ENCODE data around the gene NET1. TPM values are rescaled to one million over a fixed set of nuclear protein-coding genes. Genes with fewer than 3 reads are reported as not detected.

The NET1 gene
- polyA plus RNA-seq, 3 donors from 2014 or later = 1.5 to 2.3 (median 2.3) TPM

DNA sequence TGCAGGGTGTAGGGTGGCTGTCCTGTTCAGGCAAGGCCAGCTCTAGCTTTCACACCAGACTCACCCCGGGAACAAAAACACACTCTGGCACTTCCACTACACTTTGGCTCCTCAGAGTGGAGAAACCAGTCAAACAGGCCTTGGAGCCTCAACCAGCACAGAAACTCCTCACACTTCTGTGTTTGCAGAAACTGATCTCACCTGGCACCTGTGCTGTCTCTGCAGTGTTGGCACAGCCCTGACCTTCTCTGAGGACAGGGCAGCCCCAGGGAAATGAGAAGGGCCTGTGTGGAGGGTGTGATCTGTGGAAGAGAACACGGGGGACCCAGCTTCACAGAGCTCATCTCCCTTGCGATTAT is 91.1 kb downstream of the NET1 start:
- no peak overlapping the region for H3K27ac Mint-ChIP-seq
- no peak for DNase-seq
- no peak overlapping the region for H3K4me3 Mint-ChIP-seq
- no peaks in the 10 kb centered on the region for H3K36me3 Mint-ChIP-seq
- H3K4me1 Mint-ChIP-seq = no peaks in the 10 kb centered on the region
- H3K27me3 Mint-ChIP-seq (ENCODE audit: low read depth in 3 of 3) = peaks cover 2 to 11% (median 5%) of the 10 kb centered on the region in 3 donors
- H3K9me3 Mint-ChIP-seq = no peaks in the 10 kb centered on the region

- Mint-ChIP-seq H3K27me3 (ENCODE audit: low read depth in 3 of 3) (peaks cover 2 to 11% (median 4%) of the 10 kb centered on the region in 3 donors), H3K4me3 (no peak overlapping the region), H3K36me3 (no peaks in the 10 kb centered on the region), H3K4me1 (no peaks in the 10 kb centered on the region), H3K9me3 (no peaks in the 10 kb centered on the region), H3K27ac (no peak overlapping the region)
- DNase-seq = no peak
These were observed 92.1 kb downstream of the NET1 start for GRCh38 chr10:5504146-5505072.

DNA sequence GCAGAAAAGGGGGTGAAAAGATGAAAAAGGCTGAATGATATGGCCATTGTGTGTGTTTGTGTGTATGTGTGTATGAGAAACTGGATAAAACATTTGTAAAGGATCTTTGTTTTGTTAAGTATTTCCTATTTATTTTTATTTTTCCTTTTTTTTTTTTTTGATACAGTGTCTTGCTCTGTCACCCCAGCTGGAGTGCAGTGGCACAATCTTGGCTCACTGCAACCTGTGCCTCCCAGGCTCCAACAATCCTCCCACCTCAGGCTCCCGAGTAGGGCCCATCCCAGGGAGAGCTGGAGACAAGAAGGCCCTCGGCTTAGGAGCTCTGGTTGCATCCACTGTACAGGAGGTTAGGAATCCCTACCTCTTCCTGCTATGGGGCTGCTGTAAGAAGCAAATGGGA is 93.9 kb downstream of the NET1 start:
- DNase-seq = no peak
- Mint-ChIP-seq H3K27me3 (ENCODE audit: low read depth in 3 of 3) (peaks cover 2 to 11% (median 4%) of the 10 kb centered on the region in 3 donors), H3K27ac (no peak overlapping the region), H3K4me3 (no peak overlapping the region), H3K4me1 (no peaks in the 10 kb centered on the region), H3K36me3 (no peaks in the 10 kb centered on the region), H3K9me3 (no peaks in the 10 kb centered on the region)

- H3K4me1 Mint-ChIP-seq = no peaks in the 10 kb centered on the region
- peaks cover 2 to 11% (median 4%) of the 10 kb centered on the region in 3 donors for H3K27me3 Mint-ChIP-seq (ENCODE audit: low read depth in 3 of 3)
- no peak for DNase-seq
- H3K4me3 Mint-ChIP-seq = no peak overlapping the region
- H3K9me3 Mint-ChIP-seq = no peaks in the 10 kb centered on the region
- H3K27ac Mint-ChIP-seq = no peak overlapping the region
- H3K36me3 Mint-ChIP-seq = no peaks in the 10 kb centered on the region
These were observed 94.6 kb downstream of the NET1 start for GRCh38 chr10:5506751-5507648.

DNA sequence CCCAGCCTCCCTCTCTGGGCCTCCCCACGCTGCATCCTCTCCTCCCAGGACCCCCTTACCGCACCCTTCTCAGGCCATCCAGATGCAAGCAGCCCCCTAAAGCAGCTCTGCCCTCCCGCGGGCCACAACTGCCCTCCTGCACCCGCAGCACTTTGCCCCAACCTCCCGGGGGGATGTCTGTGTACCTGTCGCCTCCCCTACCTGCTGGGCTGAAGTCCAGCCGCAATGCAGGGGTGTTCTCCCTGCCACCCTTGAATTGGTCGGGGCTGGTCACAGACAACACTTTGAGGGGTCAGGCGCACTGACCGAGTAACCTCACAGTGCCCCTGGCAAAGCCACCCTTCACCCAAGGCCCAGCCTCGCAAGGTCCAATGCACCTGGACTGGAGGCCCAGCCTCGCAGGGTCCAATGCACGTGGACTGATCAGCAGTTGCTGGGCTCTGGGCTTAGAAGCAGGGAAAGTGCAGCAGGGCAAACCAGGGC is 95.3 kb downstream of the NET1 start:
- H3K9me3 Mint-ChIP-seq = no peaks in the 10 kb centered on the region
- no peak overlapping the region for H3K4me3 Mint-ChIP-seq
- H3K27me3 Mint-ChIP-seq (ENCODE audit: low read depth in 3 of 3) = peaks cover 0 to 9% (median 4%) of the 10 kb centered on the region in 3 donors
- H3K36me3 Mint-ChIP-seq = no peaks in the 10 kb centered on the region
- DNase-seq = no peak
- H3K4me1 Mint-ChIP-seq = no peaks in the 10 kb centered on the region
- no peak overlapping the region for H3K27ac Mint-ChIP-seq

- Mint-ChIP-seq H3K4me3 (no peak overlapping the region), H3K36me3 (no peaks in the 10 kb centered on the region), H3K27me3 (ENCODE audit: low read depth in 3 of 3) (peaks cover 0 to 5% (median 3%) of the 10 kb centered on the region in 3 donors), H3K4me1 (no peaks in the 10 kb centered on the region), H3K27ac (no peak overlapping the region), H3K9me3 (no peaks in the 10 kb centered on the region)
- DNase-seq = no peak
These were observed 95.8 kb downstream of the NET1 start for GRCh38 chr10:5508161-5508604.

Other genes with a start within 250 kb of the NET1 start
- gene AKR1C8, start 227.4 kb upstream of the NET1 start, polyA plus RNA-seq = not detected
- gene AKR1C4, start 215.7 kb upstream of the NET1 start, polyA plus RNA-seq = not detected
- gene UCN3, start 47.6 kb upstream of the NET1 start, polyA plus RNA-seq = not detected
- not detected for gene TUBAL3, start 7.7 kb upstream of the NET1 start, polyA plus RNA-seq
- not detected for gene CALML5, start 87.0 kb downstream of the NET1 start, polyA plus RNA-seq
- gene CALML3, start 112.4 kb downstream of the NET1 start, polyA plus RNA-seq = not detected

All from immature natural killer cell (primary cell).